Spleen (tissue), 7 donors: ENCODE results near the gene TREML1.

Experiments
- POLR2A ChIP-seq, 3 donors: fragments of 450-650 bp; IDR thresholded peaks; one replicate each; pipeline ENCODE4 v1.5.1; 2017; ENCODE audit warnings: antibody characterized with exemption in 3 of 3, mild to moderate bottlenecking in 1 of 3
- POLR2AphosphoS5 ChIP-seq, 3 donors: sonication (generic); formaldehyde crosslinking; IDR thresholded peaks; one replicate each; pipeline ENCODE4 v1.5.1; 2017; ENCODE audit warnings: antibody characterized with exemption in 3 of 3
- TF ChIP-seq, protein P1 (sequence below), 11 experiments: fragments of 200-600 bp in 7 of 11; fragments of 450-650 bp in 4 of 11; sonication (generic) in 4 of 11; IDR thresholded peaks in 8 of 11; conservative IDR thresholded peaks in 3 of 11; 1 replicate in 7 of 11; 2 replicates in 4 of 11; pipeline versions ENCODE4 v1.4.0 to v1.8.0; 2016 to 2021; ENCODE audit warnings: antibody characterized with exemption in 11 of 11, inconsistent platforms in 4 of 11, mild to moderate bottlenecking in 1 of 11
- donor health status: DM: no; HTN: no; CAD: no; lungs with moderate emphysema.
- donor health status: DM: no; HTN: no; CAD: no.
- donor health status: DM: no; HTN: no; CAD: no.

DNA sequence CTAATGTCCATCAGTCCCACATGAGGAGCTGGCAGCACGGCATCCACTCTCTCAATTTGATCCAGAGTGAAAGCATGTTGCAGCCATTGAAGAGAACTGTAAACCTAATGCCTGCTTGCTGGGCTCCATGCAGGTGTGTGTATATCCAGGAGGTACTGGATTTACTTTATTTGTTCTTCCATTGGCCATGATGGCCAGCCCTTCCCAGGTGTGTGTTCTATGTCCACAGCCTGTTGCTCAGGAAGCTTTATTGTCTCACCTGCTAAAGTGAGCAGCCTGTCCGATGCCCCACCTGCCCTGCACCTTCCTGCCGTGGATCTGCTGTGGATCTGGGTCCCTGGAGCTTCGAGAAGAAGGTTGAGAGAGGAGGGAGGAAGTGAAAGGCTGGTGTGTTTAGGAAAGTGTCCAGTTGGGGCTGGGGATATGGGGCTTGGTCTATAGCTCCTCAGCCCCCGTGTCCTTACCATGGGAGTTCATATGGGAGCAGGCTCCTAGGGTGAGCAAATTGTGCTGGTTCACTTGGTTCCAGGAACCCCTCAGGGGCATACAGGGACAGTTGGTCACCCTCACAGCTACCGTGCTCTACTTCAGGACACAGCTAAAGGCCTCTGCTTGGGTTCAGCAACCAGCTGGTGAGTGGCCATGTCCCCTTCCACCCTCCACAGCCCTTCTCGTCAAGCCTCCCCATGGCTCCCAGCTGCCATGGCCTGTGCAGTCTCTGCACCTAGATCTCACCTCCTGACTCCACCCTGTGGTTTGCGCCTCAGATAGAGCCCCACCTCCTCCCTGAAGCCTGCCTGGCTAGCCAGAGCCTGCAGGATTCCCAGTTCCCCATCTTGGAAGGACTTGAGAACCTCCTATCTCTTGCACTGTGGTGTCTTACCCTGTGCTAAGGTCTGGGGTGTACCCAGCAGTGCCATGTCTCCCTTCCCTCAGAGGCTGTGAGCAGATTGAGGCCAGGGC, 34.1 kb upstream of the TREML1 start:
- TF ChIP-seq, protein P1, sequence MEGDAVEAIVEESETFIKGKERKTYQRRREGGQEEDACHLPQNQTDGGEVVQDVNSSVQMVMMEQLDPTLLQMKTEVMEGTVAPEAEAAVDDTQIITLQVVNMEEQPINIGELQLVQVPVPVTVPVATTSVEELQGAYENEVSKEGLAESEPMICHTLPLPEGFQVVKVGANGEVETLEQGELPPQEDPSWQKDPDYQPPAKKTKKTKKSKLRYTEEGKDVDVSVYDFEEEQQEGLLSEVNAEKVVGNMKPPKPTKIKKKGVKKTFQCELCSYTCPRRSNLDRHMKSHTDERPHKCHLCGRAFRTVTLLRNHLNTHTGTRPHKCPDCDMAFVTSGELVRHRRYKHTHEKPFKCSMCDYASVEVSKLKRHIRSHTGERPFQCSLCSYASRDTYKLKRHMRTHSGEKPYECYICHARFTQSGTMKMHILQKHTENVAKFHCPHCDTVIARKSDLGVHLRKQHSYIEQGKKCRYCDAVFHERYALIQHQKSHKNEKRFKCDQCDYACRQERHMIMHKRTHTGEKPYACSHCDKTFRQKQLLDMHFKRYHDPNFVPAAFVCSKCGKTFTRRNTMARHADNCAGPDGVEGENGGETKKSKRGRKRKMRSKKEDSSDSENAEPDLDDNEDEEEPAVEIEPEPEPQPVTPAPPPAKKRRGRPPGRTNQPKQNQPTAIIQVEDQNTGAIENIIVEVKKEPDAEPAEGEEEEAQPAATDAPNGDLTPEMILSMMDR (IDR thresholded peaks at IDR 0.05 in 8 of 11, conservative IDR thresholded peaks at IDR 0.05 in 3 of 11) = no peak
- TF ChIP-seq POLR2A (IDR thresholded peaks at IDR 0.05) = no peak
- peak in 1 of 3 donors; percentile 57 for TF ChIP-seq POLR2AphosphoS5 (IDR thresholded peaks at IDR 0.05)
